ENCODE measurements around the gene GPR161.

DNA sequence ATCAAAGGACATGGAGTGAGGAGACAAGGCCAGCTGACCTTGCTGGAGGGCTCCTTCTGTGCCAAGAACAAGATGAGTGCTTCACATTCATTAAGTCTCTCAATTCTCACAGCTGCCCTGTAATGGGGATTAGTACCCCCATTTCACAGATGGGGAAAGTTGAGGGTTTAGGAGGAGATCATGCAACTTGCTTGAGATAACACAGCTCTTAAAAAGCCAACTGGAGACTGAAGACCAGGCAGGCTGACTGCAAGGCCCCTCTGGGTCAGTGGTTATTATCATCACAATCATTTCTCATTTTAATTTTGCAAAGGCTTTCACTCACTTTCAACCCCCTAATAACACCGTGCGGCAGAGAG is 46.8 kb downstream of the GPR161 start:
- TF ChIP-seq POLR2A (IDR thresholded peaks at IDR 0.05; ENCODE audit: low read depth, low read length), result no peak
- no peak for TF ChIP-seq POLR2AphosphoS5 (IDR thresholded peaks at IDR 0.05; ENCODE audit: low read depth, low read length)
